Upper lobe of left lung (tissue), 4 donors: ENCODE measurements around the gene SNED1.

Experiments used
- CTCF ChIP-seq, 6 experiments: fragments of 450-650 bp in 4 of 6; fragments of 200-600 bp in 2 of 6; sonication (generic) in 2 of 6; IDR thresholded peaks; one replicate each; pipeline ENCODE4 v1.5.1; 2016 to 2019; ENCODE audit warnings: antibody characterized with exemption in 6 of 6
- EP300 ChIP-seq, 4 donors: sonication (generic); formaldehyde crosslinking; IDR thresholded peaks; one replicate each; pipeline ENCODE4 v1.5.1; 2017; ENCODE audit warnings: antibody characterized with exemption in 4 of 4, control low read depth in 2 of 4
- POLR2A ChIP-seq, 4 donors: fragments of 450-650 bp; IDR thresholded peaks; one replicate each; pipeline ENCODE4 v1.5.1; 2016 to 2017; ENCODE audit warnings: antibody characterized with exemption in 4 of 4, mild to moderate bottlenecking in 2 of 4
- POLR2AphosphoS5 ChIP-seq, 2 donors: sonication (generic); formaldehyde crosslinking; IDR thresholded peaks; one replicate each; pipeline ENCODE4 v1.5.1; 2017; ENCODE audit warnings: antibody characterized with exemption in 2 of 2

- TF ChIP-seq POLR2A (IDR thresholded peaks at IDR 0.05): no peak
- TF ChIP-seq CTCF (IDR thresholded peaks at IDR 0.05): no peak
- no peak for TF ChIP-seq EP300 (IDR thresholded peaks at IDR 0.05)
- no peak for TF ChIP-seq POLR2AphosphoS5 (IDR thresholded peaks at IDR 0.05)
These were observed 9.7 kb upstream of the SNED1 start for GRCh38 chr2:240988571-240989271.
